DMS153 treated with DMSO at 0.1 percent for 48 hours (cell line): ENCODE results near the gene CIP2A.

Source experiments
- DNase-seq: peaks from one replicate; lab custom pipeline; 2025; ENCODE audit not compliant: unreplicated experiment; lab: John Stamatoyannopoulos, UW

The CIP2A gene

DNA sequence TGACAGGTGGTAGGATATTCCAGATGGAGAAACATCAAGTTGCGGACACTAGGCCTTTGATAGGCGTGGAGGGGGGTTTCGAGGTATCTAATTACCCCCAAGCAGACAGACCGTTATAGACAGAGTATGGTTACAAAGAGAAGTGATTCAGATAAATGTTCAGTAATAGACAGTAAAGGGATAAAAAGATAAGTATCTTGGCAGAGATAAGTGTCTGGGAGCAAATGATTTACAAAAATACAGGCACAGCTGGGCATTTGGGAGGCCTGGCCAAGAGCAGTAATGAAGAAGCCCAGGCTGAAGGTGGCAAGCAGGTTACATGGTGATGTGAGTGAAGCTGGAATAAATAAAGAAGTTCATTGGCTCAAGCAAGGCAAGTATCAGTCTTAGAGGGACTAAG lies 78.2 kb downstream of the CIP2A start:
- no peak for DNase-seq

DNA sequence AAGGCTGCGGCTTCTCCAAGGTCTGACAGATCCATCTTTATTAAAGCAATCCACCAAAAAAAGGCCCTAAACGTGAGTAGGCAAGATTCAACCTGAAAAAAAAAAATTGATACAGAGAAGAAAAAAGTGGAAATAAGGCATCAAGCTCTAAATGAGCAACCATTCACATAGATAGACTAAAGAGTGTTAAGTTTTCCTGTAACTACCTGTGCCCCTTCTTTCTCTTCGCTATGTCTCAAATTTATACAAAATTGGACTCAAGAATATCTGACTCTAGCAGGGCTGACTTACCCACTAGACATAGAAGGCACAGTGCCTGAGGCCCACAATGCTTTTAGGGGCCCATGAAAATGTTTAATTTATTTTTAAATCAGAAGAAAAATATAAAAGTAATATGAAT lies 78.7 kb downstream of the CIP2A start, which contains the start of gene MYH15:
Gene MYH15 (minus strand): TSS at position 101 of the 400 bp plus-strand sequence. CDS start 66 bp downstream, at position 35.
- DNase-seq: no peak

DNA sequence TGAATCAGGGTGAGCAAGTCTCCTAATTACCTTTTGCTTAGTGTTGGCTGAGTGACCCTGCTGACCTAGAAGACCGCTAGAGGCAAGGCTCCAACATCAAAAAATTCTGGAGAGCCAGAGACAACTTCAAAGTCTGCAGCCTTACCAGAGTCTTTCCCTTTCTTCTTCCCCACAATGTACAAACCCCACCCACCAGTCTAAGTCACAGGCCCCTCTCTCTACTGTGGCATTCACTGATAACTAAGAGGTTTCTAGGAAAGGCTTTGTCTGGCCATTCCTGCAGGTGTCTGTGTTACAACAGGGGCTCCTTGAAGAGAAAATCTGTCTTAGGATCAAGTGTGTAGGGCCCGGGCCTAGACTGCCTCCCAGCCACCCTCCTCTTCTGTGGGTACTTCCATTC lies 79.4 kb downstream of the CIP2A start:
- DNase-seq: no peak

DNA sequence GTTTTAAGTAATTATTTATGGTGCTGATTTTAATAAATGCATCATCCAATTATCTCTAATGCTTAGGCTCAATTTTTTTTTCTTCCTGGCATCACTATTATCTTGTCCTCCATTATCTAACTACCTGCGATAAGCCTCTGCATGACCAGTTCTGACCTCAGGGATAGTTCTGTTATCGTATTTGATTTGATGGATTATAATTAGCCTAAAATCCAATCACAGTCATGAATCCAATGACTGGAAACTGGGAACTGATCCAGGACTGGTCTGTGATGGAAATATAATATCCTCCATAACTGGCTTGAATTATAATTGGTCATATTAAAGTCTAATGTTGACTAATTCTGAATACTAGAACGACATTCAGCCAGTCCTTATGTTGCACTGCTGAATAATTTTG lies 80.0 kb downstream of the CIP2A start:
- no peak for DNase-seq

DNA sequence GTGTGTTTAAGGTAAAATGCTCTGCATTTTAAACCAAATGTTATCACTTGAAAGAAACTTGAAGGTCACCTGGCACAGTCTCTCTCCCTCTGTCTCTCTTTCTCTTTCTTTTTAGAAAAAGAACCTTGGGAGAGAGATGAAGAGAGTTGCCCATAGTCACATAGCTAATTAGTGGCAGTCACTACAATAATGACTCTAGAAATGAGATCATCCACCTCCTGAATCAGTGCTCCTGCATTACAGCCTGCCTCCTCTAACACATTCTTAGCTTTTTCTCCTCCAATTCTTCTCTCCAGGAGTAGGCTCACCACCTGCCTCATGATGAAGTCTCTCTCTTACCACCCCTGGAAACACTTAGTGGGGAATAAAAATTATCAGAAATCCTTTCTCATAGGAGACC lies 81.3 kb downstream of the CIP2A start:
- DNase-seq: no peak

DNA sequence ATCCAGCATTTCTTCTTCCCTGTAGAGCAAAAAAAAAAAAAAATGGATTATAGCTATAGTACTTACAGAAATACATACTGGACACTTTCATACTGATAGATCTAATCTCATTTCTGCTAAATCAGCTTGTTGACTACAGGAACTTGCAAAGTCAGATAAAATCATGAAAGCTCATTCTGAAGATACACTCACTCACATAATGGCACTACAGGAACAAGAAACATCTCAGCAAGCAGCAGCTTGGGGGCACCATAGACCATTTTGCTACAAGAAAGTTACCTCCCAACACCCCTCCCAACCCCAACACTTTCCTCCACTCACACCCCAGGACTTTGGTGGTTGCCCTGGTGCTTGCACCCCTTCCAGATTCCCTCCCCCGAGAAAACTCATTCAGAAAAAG lies 83.4 kb downstream of the CIP2A start:
- no peak for DNase-seq

DNA sequence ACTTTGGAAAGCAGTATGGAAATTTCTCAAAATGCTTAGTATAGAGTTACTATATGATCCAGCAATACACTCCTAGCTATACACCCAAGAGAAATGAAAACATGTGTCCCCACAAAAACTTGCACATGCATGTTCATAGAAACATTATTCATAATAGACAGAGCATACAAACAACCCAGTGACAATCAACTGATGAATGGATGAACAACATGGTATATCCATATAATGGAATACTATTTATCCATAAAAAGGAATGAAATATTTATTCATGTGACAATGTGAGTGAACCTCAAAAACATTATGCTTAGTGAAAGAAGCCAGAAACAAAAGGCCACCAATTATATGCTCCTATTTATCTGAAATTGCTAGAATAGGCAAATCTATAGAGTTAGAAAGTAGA lies 85.5 kb downstream of the CIP2A start:
- no peak for DNase-seq

DNA sequence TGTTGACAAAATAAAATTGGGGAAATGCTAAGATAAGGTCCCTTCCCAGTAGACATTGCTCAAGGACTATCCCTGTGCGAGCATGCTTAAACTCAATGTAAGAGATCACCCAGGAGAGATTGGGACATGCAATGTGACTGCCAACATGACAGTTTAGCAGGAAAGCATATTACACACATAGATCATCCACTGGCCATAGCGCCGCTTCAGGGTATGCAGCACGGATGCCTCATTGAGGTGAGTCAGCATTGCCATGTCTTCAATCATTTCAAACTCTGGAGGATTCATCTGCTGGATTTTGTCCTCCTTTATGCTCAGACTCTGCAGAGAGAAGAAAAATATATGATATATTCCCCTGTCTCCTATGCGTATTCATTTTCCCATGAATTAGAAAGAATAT lies 87.7 kb downstream of the CIP2A start:
- DNase-seq: no peak

DNA sequence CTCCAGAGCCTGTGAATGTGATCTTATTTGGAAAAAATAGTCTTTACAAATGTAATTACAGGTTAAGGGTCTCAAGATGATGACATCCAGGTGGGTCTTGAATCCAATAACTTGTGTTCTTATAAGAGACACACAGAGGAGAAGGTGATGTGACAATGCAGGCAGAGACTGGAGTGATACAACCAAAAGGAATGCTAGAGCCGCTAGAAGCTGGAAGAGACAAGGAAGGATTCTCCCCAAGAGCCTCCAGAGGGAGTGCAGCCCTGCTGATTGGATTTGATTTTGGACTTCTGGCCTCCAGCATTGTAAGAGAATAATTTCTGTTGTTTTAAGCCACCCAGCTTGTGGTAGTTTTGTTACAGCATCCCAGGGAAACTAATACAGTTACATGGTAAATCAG lies 88.5 kb downstream of the CIP2A start:
- DNase-seq: no peak
